ENCODE results near the gene MRAP. TPM values are rescaled to one million over a fixed set of nuclear protein-coding genes. Genes with fewer than 3 reads are reported as not detected.
"Not testable (repeated sequence)": the region's sequence is repeated elsewhere in the genome, so short reads cannot be mapped to it uniquely, and the experiment has no call there.

MRAP gene
- total RNA-seq, 1 donor from 2014 or later, result not detected

GRCh38 chr21:32300117-32300681 is 1.5 kb downstream of the MRAP start:
- DNase-seq (ENCODE audit: low spot score), result no peak

DNA sequence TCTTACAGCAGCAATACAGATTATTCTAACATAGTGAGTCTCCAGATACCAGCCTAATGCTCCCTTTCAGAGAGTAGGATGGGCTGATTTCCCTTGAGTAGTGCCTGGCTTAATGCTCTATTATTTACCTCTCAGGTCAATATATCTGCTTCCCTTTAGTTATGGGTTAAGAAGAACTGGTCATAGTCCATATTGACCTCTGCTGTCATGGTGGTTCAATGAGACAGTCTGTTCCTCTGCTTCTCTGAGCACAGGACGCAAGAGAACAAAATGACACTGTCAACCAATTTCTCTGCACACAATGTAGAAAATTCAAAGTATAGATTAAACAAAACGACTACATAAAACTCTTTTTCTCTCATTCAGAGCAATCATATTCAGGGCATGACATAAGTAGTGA is 2.9 kb downstream of the MRAP start:
- no peak for DNase-seq (ENCODE audit: low spot score)

GRCh38 chr21:32302560-32302959 is 3.9 kb downstream of the MRAP start:
- DNase-seq (ENCODE audit: low spot score), result no peak

DNA sequence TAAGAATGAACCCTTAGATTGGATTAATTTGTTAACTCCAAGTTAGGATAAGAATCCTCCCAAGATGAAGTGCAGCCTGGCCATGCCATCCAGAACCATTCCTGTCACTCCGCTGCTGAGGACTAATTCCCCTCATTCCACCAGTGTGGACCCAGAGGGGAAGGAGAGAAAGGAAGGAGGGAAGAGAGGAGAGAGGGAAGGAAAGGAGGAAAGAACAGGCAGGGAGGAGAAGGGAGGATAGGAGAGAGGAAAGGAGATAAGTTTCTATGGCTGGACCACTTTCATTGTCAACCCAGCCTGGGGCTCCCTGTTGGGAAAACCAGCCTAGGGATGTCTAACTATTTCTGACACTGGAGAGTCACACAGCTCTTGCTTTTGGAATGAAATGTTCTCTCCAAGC is 4.7 kb downstream of the MRAP start:
- no peak for DNase-seq (ENCODE audit: low spot score)

DNA sequence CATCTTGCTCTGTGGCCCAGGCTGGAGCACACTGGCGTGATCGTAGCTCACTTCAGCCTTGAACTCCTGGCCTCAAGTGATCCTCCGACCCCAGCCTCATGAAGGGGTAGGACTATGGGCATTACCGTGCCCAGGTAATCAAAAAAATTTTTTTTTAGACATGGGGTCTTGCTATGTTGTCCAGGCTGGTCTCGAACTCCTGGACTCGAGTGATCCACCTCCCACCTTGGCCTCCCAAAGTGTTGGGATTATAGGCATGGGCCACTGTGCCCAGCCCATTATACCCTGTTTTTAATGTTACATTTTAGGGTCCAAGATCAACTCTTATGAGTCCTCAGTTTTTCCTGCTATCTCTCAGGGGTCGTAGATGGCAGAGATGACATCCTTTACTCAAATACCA is 6.3 kb downstream of the MRAP start:
- DNase-seq (ENCODE audit: low spot score), result no peak

- no peak for DNase-seq (ENCODE audit: low spot score)
Measured at GRCh38 chr21:32306021-32306780, 7.5 kb downstream of the MRAP start.

GRCh38 chr21:32307706-32308105 is 9.1 kb downstream of the MRAP start:
- DNase-seq (ENCODE audit: low spot score), result no peak

DNA sequence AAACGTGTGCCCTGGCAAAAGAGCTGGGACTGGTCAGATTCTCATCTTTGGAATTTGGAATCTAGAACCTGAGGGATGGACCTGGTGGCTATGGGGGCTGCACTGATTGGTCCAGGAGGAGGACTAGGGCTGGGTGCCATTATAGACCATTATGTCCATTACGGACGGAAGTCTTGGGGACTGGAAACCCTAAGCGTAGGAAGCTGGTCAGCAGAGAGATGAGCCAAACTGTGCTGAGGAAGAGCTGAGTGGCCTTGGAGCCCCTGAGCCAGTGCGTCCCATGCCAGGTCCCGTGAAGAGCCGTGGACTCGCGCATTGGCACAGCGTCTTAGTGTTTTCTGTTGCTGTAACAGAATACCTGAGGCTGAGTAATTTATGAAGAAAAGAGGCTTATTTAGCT is 10.0 kb downstream of the MRAP start:
- DNase-seq (ENCODE audit: low spot score), result no peak

- DNase-seq (ENCODE audit: low spot score), result no peak
Measured at GRCh38 chr21:32309906-32310460, 11.3 kb downstream of the MRAP start.

DNA sequence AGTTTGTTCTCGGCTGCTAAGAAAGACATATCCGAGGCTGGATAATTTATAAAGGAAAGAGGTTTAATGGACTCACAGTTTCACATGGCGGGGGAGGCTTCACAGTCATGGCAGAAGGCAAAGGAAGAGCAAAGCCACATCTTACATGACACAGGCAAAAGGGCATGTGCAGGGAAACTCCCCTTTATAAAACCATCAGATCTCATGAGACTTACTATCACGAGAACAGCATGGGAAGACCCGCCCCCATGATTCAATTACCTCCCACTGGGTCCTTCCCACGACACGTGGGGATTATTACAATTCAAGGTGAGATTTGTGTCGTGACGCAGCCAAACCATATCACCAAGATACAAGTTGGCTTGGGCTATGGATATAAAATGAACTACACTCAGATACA is 12.3 kb downstream of the MRAP start:
- DNase-seq (ENCODE audit: low spot score), result not testable (repeated sequence)

DNA sequence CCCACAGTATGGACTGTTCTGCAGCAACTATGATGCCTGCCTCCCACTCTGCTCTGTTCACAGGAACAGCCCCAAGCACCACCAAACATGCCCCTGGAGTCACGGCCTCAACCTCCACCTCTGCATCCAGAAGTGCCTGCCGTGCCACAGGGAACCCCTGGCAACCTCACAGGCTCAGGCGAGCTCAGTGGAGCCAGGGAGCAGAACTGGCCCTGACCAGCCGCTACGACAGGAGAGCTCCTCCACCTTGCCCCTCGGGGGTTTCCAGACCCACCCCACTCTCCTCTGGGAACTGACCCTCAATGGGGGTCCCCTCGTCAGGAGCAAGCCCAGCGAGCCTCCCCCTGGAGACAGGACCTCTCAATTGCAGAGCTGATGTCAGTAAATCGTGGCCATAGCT is 13.0 kb downstream of the MRAP start:
- no peak for DNase-seq (ENCODE audit: low spot score)

- no peak for DNase-seq (ENCODE audit: low spot score)
Measured at GRCh38 chr21:32312326-32312725, 13.7 kb downstream of the MRAP start.

- DNase-seq (ENCODE audit: low spot score), result no peak
Measured at GRCh38 chr21:32312976-32313375, 14.3 kb downstream of the MRAP start.

DNA sequence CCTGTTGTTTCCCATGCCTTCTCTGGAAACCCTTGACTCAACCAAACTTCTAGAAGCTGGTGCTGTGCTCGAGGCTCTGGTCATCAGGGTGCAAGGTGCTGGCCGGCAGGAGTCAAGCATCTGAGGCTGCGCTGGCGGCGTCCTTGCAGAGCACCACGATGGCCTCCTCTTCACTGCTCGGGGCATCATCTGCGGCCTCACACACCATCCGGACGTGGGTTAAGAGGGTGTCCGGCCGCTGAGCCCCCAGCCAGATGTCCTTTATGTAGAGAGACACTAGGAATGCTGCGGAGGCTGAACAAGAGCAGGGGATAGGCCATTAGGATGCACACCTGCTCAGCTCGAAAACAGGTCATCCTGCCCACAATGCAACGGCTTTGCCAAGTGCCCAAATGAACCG is 16.2 kb downstream of the MRAP start:
- no peak for DNase-seq (ENCODE audit: low spot score)

DNA sequence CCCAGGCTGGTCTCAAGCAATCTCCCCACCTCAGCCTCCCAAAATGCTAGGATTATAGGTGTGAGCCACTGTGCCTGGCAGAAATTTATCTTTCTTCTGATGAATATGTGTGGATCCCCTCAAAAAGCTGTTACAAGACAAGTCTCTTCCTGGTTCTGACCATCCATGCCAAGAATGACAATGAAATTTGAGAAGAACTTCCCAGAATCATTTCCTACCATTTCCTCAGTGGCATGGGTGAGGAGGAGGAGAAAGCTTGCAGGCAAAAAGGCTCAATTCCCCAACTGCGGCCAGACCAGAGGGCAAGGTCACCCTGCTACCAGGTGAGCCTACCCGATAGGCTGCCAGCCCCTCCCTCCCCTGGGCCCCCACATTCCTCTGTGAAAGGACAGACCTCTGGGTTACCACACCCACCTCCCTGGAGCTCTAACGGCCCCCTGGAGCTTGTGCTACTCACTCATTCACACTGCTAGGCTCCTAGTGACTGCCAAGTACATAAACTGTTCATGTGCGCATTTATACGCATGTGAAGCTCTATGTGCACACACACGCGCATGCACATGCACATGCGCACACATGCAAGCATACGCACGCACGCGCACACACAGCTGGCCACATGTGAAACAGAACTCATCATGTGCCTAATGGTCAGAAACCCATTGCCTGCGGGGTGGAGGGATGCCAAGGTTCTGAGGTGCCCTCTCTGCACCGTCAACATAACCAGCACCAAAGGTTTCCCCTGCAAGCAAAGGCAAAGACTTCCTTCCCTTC is 17.0 kb downstream of the MRAP start:
- no peak for DNase-seq (ENCODE audit: low spot score)

DNA sequence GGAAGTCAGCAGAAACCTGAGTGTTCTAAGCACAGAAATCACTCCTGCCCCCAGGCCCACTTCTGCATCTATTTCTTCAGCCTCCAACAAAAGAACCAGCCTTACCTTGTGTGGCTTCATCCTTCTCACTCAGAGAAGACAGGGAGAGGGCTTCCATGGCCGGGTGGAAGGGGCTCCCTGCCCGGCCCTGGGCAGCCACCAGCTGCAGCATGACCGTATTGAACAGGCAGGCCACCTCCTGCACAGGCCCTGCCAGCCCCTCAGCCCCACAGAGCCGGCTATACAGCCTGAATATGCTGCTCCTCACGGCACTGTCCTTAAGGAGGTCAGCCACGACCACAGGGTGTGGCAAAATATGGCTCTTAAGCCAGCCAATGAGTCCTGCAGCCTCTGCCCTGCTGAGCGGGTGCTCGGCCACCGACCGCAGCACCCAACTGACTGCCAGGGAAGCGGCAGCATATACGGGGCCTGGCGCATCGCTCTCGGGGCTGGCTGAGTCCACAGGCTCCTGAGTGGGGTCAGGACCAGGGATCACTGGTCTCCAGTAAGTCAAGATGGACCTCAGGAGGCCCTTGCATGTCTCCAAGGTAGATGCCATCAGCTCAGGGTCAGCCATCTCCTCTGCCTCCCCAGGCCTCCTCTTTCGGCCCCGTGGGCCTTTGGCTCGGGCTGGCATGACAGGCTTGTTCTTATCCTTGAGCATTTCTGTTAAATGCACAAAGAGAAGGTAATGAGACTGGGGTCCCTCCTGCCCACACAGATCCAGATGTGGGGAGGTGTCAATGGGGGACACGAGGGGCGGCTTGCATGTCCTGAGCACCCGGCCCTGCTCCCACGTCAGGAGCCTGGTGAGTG is 17.9 kb downstream of the MRAP start:
- no peak for DNase-seq (ENCODE audit: low spot score)

DNA sequence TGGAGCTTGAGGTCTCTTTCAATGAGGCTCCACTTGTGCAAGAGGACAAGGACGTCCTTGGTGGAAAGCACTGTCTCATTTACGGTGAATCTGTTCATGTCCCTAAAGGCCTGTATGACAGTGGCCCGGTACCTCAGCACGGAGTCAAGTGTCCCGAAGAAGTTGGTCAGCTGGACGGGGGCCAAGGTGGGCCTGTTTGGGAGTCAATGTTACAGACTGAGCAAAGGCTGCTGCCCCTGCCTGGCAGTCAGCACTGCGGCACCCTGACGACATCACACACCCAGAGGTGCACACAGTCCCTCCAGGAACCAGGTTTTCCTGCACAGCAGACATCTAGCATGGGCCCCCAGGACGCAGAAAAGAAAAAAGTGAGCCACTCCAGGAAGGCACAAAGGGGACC is 19.1 kb downstream of the MRAP start:
- DNase-seq (ENCODE audit: low spot score), result no peak

DNA sequence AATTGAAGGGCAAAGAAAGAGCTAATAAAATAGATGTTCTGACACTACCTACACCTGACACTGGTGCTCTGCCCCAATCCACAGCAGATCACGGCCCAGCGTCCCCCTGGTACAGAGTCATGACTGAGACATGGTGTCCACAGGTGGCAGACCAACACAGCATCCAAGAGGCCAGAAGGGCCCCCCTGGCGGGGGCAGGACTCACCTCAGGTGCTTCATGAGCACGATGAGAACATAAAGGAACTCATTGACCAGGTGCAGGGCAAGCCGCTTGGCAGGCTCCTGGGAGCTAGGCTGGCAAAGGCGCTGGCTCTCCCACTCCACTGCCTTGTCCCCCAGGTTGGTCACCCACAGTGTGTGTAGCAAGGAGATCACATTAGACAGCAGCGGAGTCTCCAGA is 20.4 kb downstream of the MRAP start:
- no peak for DNase-seq (ENCODE audit: low spot score)

DNA sequence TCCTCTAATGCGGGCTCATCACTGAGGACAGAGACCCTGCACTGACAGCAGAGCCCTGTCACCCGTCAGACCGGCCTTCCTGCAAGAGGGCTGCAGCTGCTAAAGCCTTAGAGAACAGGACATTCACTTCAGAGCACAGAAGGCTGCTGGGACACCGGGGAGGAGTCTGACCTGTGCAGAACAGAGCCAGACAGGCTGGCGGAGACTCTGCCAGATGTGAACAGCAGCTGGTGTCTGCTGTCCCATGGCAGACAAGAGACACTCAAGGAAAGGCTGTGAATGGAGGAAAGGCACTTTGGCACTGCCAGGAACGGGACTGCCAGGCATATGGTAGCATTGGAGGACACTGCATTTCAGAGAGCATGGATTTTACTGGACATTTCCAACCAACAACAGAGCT is 21.4 kb downstream of the MRAP start:
- no peak for DNase-seq (ENCODE audit: low spot score)

GRCh38 chr21:32320726-32321125 is 22.1 kb downstream of the MRAP start:
- no peak for DNase-seq (ENCODE audit: low spot score)

- DNase-seq (ENCODE audit: low spot score), result no peak
Measured at GRCh38 chr21:32321480-32321879, 22.8 kb downstream of the MRAP start.

GRCh38 chr21:32322103-32322502 is 23.4 kb downstream of the MRAP start:
- no peak for DNase-seq (ENCODE audit: low spot score)
